NCI-H2081 treated with DMSO at 0.1 percent for 48 hours (cell line): ENCODE measurements around the gene ANKRD33.

Experiments
- DNase-seq: peaks from one replicate; lab custom pipeline; 2025; lab: John Stamatoyannopoulos, UW

Gene ANKRD33

DNA sequence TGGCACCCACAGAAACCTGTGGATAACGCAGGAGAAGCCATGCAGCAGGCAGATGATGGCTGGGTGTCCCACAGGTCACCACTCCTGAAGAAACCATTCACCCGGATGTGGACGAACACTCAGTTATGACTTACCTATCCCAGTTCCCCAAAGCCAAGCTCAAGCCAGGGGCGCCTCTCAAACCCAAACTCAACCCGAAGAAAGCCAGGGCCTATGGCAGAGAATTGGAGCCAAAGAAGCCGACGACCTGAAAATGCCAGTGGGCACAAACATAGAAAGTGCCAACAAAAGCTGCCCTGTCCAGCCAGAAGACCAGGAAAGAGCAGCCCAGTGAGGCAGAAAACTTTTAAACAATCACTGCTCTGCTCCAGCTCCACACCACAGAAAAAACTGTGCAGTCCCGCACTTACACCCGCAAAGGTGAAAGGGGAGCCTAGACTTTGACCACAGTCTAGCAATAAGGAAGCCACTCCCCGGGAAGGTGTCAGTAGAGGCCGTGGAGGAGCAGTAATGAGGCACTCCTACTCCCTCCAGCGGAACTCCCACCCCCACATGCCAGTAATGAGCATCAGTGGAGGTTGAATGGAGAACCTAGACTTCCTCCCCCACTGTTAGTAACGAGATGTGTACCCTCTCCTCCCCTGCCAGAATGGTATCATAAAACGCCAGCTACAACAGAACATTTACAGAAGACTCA is 13.4 kb downstream of the ANKRD33 start:
- DNase-seq, result no peak

DNA sequence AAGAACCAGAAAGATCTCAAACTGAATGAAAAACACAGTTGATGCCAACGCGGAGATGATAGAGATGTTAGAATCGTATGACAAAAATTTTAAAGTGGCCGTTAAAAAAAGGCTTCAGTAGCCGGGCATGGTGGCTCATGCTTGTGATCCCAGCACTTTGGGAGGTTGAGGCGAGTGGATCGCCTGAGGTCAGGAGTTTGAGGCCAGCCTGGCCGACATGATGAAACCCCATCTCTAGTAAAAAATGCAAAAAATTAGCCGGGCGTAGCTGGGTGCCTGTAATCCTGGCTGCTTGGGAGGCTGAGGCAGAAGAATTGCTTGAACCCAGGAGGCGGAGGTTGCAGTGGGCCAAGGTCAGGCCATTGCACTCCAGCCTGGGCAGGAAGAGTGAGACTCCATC is 14.0 kb downstream of the ANKRD33 start:
- no peak for DNase-seq

GRCh38 chr12:51904951-51905470 is 17.1 kb downstream of the ANKRD33 start:
- no peak for DNase-seq

DNA sequence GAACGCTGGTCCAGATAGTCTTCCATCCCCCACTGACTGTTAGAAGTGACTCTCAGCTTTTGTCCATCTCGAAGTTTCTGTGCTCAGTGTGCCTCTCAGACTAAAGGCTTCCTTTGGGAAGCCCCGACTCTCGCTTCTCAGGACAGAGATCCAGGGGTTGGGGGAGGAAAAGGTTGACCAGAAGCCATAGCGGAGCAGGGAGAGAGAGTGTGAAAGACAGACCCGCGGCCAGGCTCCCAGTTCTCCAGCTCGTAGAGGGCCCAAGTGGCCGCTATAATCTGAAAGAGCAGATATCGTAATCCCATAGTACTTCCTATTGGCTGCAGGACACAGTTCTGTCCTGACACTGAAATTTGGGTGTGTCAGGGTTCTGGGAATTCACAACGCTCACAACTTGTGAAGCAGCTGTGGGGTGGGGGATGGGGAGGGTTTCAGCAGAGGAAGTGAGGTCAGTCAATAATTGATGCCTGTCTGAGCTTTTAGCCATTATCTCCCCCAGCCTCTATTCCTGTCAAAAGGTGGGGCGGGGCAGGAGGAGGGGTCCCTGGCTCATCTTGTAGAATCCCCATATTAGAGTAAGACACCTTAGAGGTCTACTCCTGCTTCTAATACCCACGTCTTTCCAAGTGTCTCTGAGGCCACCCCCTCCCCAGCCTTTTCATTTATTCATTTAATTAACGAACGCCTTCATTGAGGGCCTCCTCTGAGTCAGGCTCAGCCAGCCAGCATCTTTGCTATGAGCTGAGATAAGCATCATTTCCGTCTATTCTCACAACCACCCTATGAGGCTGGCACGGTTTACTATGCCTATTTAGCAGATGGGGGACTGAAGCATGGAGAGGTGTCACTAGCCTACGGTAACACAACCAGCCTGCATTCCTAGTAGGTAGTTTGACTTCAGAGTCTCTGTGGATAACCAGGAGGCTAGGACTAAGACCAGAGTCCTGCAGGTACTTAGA is 17.8 kb downstream of the ANKRD33 start:
- no peak for DNase-seq

- DNase-seq, result no peak
Observed at GRCh38 chr12:51906430-51907082, 18.7 kb downstream of the ANKRD33 start.

GRCh38 chr12:51907083-51907855 is 19.4 kb downstream of the ANKRD33 start, which contains the start of gene ACVRL1:
Gene ACVRL1, plus strand, starts transcription at chr12:51907504. Its CDS starts 4,971 bp downstream, at chr12:51912475.
- DNase-seq, result no peak

DNA sequence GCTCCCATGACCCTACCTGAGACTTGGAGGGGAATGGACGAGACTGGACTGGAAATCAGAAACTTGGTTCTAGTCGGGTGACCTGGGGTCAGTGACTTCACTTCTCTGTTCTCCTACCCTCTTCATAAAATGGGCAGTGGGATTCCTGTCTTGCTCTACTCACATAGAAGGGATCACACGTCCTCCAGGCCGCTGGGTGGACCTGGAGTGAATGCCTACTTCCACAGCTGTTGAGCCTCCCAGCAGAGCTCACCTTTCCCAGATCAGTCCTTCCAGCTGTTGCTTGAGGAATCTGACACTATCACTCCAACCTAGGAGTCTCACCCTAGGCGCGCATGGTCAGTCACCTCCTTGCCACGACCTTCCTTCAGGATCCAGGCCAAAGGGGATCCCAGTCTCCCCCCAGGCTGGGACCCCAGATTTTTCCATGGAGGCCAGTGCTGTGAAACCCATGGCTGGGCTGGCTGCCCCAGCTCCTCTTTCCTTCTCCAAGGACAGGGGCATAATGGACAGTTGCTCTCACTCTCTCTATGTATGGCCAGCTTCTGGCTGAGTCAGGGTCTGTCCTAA is 20.0 kb downstream of the ANKRD33 start:
- no peak for DNase-seq

DNA sequence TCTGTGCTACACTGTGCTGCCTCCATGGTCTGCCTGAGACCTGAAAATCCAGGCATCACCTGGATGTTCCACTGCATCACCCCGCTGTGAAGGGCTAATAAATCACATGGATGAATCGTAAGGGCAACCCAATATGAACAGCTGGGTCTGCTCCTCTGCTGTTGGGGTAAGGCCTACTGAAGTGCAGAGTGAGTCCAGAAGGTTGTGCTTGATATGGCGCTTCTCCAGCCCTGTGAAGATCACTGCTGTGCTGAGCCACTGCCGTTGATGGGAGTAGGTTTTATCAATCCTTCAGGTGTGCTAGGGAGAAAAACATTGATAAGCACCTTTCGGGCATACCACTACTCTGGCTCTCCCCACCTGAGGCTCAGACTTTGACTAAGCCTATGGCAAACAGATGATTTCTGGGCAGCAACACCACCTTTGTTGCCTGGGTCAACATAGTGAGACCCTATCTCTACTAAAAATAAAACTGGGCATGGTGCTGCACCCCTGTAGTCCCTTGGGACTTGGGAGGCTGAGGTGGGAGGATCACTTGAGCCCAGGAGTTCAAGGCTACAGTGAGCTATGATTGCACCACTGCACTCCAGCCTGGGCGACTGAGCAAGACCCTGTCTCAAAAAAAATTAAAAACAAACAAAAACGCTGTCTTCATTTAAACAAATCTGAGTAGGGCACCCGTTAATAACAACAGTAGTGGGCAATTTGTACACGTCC is 21.1 kb downstream of the ANKRD33 start:
- no peak for DNase-seq

- no peak for DNase-seq
Observed at GRCh38 chr12:51910168-51910567, 22.3 kb downstream of the ANKRD33 start.

DNA sequence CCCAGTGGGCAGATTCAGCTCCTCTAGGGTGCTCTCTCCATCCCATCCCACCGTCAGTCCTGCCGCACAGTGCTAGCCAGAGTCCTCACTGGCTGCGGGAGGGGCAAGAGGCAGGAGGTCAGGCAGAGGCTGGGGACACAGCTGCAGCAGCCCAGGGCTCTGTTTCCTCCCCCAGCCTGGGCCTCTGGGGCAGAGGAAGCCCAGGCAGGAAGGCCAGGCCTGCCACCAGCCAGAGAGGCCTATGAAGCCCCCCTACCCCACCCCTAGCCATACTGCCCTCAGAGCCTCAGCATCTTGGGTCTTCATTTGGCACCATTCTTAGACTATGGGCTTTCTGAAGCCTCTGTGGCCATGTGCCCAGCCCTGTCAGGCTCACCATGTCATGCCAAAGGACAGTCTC is 22.8 kb downstream of the ANKRD33 start:
- no peak for DNase-seq

DNA sequence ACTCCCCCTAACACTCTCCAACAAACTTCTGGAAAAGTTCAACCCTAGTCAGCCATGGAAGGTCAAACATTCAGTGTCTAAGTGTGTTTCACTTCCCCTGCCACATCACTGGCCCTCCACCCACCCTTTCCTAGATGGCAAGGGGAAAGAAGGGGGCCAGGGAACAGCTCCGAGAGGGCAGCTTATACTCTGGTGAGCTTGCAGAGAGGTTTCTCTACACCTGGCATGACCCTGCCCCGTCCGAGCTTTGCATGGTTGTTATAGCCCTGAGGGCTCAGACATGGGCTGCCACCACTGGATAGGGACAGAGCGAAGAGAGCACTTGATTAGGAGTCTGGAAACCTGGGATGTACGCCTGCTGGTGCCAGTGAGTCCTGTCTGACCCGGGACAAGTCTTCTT is 23.4 kb downstream of the ANKRD33 start:
- no peak for DNase-seq

- no peak for DNase-seq
Observed at GRCh38 chr12:51911788-51912711, 24.1 kb downstream of the ANKRD33 start.

GRCh38 chr12:51913071-51914033 is 25.4 kb downstream of the ANKRD33 start:
- no peak for DNase-seq

GRCh38 chr12:51914034-51914923 is 26.4 kb downstream of the ANKRD33 start:
- DNase-seq, result no peak

DNA sequence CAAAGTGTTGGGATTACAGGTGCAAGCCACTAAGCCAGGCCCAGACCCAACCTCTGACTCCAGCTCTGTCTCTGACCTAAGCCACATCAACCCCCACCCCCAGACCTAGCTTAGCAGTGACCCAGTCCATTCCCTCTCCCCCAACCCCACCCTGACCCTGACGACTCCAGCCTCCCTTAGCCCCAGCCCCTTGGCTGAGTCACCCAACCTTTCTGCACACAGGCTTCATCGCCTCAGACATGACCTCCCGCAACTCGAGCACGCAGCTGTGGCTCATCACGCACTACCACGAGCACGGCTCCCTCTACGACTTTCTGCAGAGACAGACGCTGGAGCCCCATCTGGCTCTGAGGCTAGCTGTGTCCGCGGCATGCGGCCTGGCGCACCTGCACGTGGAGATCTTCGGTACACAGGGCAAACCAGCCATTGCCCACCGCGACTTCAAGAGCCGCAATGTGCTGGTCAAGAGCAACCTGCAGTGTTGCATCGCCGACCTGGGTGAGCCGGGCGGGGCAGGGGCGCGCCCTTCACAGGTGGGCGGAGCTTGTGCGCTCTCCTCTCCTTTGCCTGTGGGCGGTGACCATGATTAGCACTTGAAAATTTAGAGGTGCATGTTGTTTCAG is 27.2 kb downstream of the ANKRD33 start:
- no peak for DNase-seq

DNA sequence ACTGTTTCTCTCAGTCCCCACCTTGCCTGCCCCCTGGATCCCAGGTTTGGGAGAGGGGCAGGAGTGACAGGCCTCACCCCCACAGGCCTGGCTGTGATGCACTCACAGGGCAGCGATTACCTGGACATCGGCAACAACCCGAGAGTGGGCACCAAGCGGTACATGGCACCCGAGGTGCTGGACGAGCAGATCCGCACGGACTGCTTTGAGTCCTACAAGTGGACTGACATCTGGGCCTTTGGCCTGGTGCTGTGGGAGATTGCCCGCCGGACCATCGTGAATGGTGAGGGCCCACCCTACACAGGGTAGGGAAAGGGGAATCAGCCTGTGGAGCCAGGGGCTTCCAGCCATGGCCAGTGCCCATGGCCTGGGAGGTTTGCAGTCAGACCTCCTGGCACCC is 28.0 kb downstream of the ANKRD33 start:
- DNase-seq, result no peak
